H1 (cell line): Measurements from ENCODE around the gene COQ8A. TPM values are rescaled to one million over a fixed set of nuclear protein-coding genes. Genes with fewer than 3 reads are reported as not detected.

Experiments used
- CTCF ChIA-PET: fragments of 300-600 bp; sonication (Branson Sonifier 250); formaldehyde crosslinking; loops from one replicate; lab custom pipeline; 2021; ENCODE audit not compliant: partially characterized antibody; lab: Charles Lee
- POLR2A ChIA-PET: fragments of 300-600 bp; sonication (Branson Sonifier 250); formaldehyde crosslinking; loops from one replicate; lab custom pipeline; 2021; ENCODE audit warnings: inconsistent platforms; ENCODE audit not compliant: partially characterized antibody; lab: Charles Lee
- DNase-seq, 2 experiments: peaks; one replicate each; pipeline versions ENCODE4 v3.0.0 to v3.0.0-alpha.2; 2010 to 2022; ENCODE audit warnings: low spot score in 2 of 2, low read depth in 1 of 2, mixed read lengths in 1 of 2
- FAIRE-seq: peaks from 2 replicates; lab custom pipeline; 2011; peaks lifted over from hg19 to GRCh38; lab: Jason Lieb, UNC
- H2AFZ ChIP-seq: 2 replicates; pipeline ENCODE4 v1.8.1; 2012; ENCODE audit warnings: low read length, inconsistent platforms
- H2AK5ac ChIP-seq: 2 replicates; pipeline ENCODE4 v1.6.1; 2013; ENCODE audit warnings: low read depth, low read length
- H2BK120ac ChIP-seq: replicated peaks from 2 replicates; pipeline ENCODE3; 2013; ENCODE audit warnings: low read depth, low read length, inconsistent platforms
- H2BK12ac ChIP-seq: 2 replicates; pipeline ENCODE4 v1.6.1; 2013; ENCODE audit warnings: low read depth, low read length
- H2BK15ac ChIP-seq: 2 replicates; pipeline ENCODE4 v1.6.1; 2013; ENCODE audit warnings: low read length
- H2BK20ac ChIP-seq: 2 replicates; pipeline ENCODE4 v1.6.1; 2013; ENCODE audit warnings: low read length
- H2BK5ac ChIP-seq: 2 replicates; pipeline ENCODE4 v1.6.1; 2013; ENCODE audit warnings: low read depth, low read length
- H3K14ac ChIP-seq: 2 replicates; pipeline ENCODE4 v1.6.1; 2013; ENCODE audit warnings: inconsistent platforms; ENCODE audit not compliant: insufficient read length
- H3K18ac ChIP-seq: 2 replicates; pipeline ENCODE4 v1.6.1; 2013; ENCODE audit warnings: low read length; ENCODE audit errors: extremely low read depth
- H3K23ac ChIP-seq: 2 replicates; pipeline ENCODE4 v1.6.1; 2013; ENCODE audit warnings: inconsistent platforms; ENCODE audit not compliant: insufficient read length
- H3K23me2 ChIP-seq: 2 replicates; pipeline ENCODE4 v1.6.1; 2013; ENCODE audit warnings: low read depth, low read length
- H3K27ac ChIP-seq: 2 replicates; pipeline ENCODE4 v1.6.1; 2011; ENCODE audit warnings: low read depth, low read length, inconsistent platforms
- H3K27me3 ChIP-seq, 4 experiments: replicated peaks in 1 of 4; 1 replicate in 1 of 4; 2 replicates in 3 of 4; pipeline versions ENCODE4 v1.6.1 to v1.8.1; 2011 to 2013; ENCODE audit warnings: low read length in 3 of 4, mild to moderate bottlenecking in 3 of 4, inconsistent platforms in 2 of 4, mixed read lengths in 2 of 4, moderate library complexity in 1 of 4; ENCODE audit not compliant: control insufficient read depth in 3 of 4, insufficient read depth in 3 of 4; ENCODE audit errors: extremely low read depth in 1 of 4
- H3K36me3 ChIP-seq, 4 experiments: 2 replicates each; pipeline versions ENCODE4 v1.6.1 to v1.8.1; 2011 to 2013; ENCODE audit warnings: mild to moderate bottlenecking in 4 of 4, low read length in 3 of 4, moderate library complexity in 2 of 4, control low read depth in 1 of 4, inconsistent platforms in 1 of 4; ENCODE audit not compliant: insufficient read depth in 4 of 4, control insufficient read depth in 2 of 4
- H3K4ac ChIP-seq: replicated peaks from 2 replicates; pipeline ENCODE3; 2013; ENCODE audit warnings: low read length, low read depth, mixed read lengths, inconsistent platforms; ENCODE audit not compliant: insufficient read length
- H3K4me1 ChIP-seq, 4 experiments: replicated peaks in 1 of 4; 1 replicate in 1 of 4; 2 replicates in 3 of 4; pipeline versions ENCODE4 v1.6.1 to v1.8.1; 2011 to 2013; ENCODE audit warnings: low read length in 3 of 4, inconsistent platforms in 2 of 4, mixed read lengths in 1 of 4; ENCODE audit not compliant: insufficient read depth in 4 of 4, control insufficient read depth in 3 of 4
- H3K4me2 ChIP-seq, 2 experiments: 2 replicates each; pipeline versions ENCODE4 v1.6.1 to v1.8.1; 2011 to 2013; ENCODE audit warnings: low read depth in 2 of 2, low read length in 2 of 2, control low read depth in 1 of 2, inconsistent platforms in 1 of 2, mild to moderate bottlenecking in 1 of 2; ENCODE audit not compliant: insufficient read depth in 1 of 2
- H3K4me3 ChIP-seq, 4 experiments: fragments of 200-600, 300-600 bp in 1 of 4; sonication (generic), shearing (Covaris generic), sonication (Bioruptor Twin) in 1 of 4; 2 replicates each; pipeline versions ENCODE4 v1.5.1 to v1.8.1; 2011 to 2016; ENCODE audit warnings: low read length in 4 of 4, low read depth in 3 of 4, control low read depth in 2 of 4, inconsistent platforms in 2 of 4, mild to moderate bottlenecking in 2 of 4, mixed read lengths in 1 of 4, moderate library complexity in 1 of 4; ENCODE audit not compliant: insufficient read depth in 2 of 4; ENCODE audit errors: extremely low read depth in 1 of 4
- H3K56ac ChIP-seq: replicated peaks from 2 replicates; pipeline ENCODE3; 2013; ENCODE audit warnings: low read depth, mild to moderate bottlenecking, mixed read lengths, low read length, inconsistent platforms; ENCODE audit not compliant: insufficient read length
- H3K79me1 ChIP-seq: 2 replicates; pipeline ENCODE4 v1.6.1; 2013; ENCODE audit warnings: low read depth, low read length, control low read depth
- H3K79me2 ChIP-seq, 2 experiments: 2 replicates each; pipeline versions ENCODE4 v1.6.1 to v1.8.1; 2012 to 2013; ENCODE audit warnings: low read length in 2 of 2, mild to moderate bottlenecking in 2 of 2, inconsistent platforms in 1 of 2; ENCODE audit not compliant: insufficient read depth in 2 of 2, control insufficient read depth in 1 of 2
- H3K9ac ChIP-seq, 4 experiments: replicated peaks in 1 of 4; 1 replicate in 1 of 4; 2 replicates in 3 of 4; pipeline versions ENCODE4 v1.6.1 to v1.8.1; 2011 to 2013; ENCODE audit warnings: low read depth in 3 of 4, low read length in 3 of 4, control low read depth in 2 of 4, mild to moderate bottlenecking in 2 of 4, moderate library complexity in 2 of 4, inconsistent platforms in 1 of 4; ENCODE audit errors: extremely low read depth in 1 of 4
- H3K9me3 ChIP-seq, 2 experiments: 2 replicates each; pipeline versions ENCODE4 v1.6.1 to v1.8.1; 2012 to 2013; ENCODE audit warnings: mild to moderate bottlenecking in 2 of 2, moderate library complexity in 2 of 2, control low read depth in 1 of 2, inconsistent platforms in 1 of 2, low read depth in 1 of 2, low read length in 1 of 2, mixed read lengths in 1 of 2; ENCODE audit not compliant: insufficient read depth in 2 of 2
- H4K20me1 ChIP-seq, 2 experiments: replicated peaks in 1 of 2; 2 replicates each; pipeline versions ENCODE3 to v1.8.1; 2011 to 2013; ENCODE audit warnings: inconsistent platforms in 2 of 2, low read length in 2 of 2, mild to moderate bottlenecking in 1 of 2; ENCODE audit not compliant: insufficient read depth in 2 of 2, control insufficient read depth in 1 of 2
- H4K5ac ChIP-seq: 2 replicates; pipeline ENCODE4 v1.6.1; 2013; ENCODE audit warnings: low read length, low read depth, mixed read lengths, inconsistent platforms; ENCODE audit not compliant: insufficient read length
- H4K8ac ChIP-seq: 2 replicates; pipeline ENCODE4 v1.8.0; 2013; ENCODE audit warnings: mild to moderate bottlenecking, moderate library complexity, low read length, inconsistent platforms; ENCODE audit not compliant: insufficient read depth; ENCODE audit errors: extremely low read depth
- H4K91ac ChIP-seq: replicated peaks from 2 replicates; pipeline ENCODE3; 2013; ENCODE audit warnings: low read length, mixed read lengths, inconsistent platforms; ENCODE audit not compliant: insufficient read length
- ASH2L ChIP-seq: fragments of 200-600, 300-600 bp; sonication (generic); IDR thresholded peaks from one replicate; pipeline ENCODE4 v1.7.1; 2017; ENCODE audit warnings: low read length
- CREB1 ChIP-seq: IDR thresholded peaks from 2 replicates; pipeline ENCODE4 v1.6.1; 2012; ENCODE audit warnings: inconsistent platforms
- EZH2 ChIP-seq: fragments of 200-600 bp; sonication (generic); IDR thresholded peaks from 2 replicates; pipeline ENCODE4 v1.7.1; 2012; ENCODE audit warnings: low read depth, mild to moderate bottlenecking, moderate library complexity, low read length, inconsistent platforms; ENCODE audit not compliant: severe bottlenecking
- PHF8 ChIP-seq: fragments of 200-600 bp; sonication (generic); conservative IDR thresholded peaks from 2 replicates; pipeline ENCODE4 v1.7.1; 2012; ENCODE audit warnings: low read depth, mild to moderate bottlenecking, inconsistent platforms, low read length, moderate library complexity
- RNF2 ChIP-seq: fragments of 200-900, 300-1000 bp; sonication (generic); IDR thresholded peaks from 2 replicates; pipeline ENCODE4 v1.7.1; 2016; ENCODE audit warnings: borderline replicate concordance, low read depth, mild to moderate bottlenecking, antibody characterized with exemption, low read length; ENCODE audit not compliant: poor library complexity, severe bottlenecking; ENCODE audit errors: missing control alignments
- SAP30 ChIP-seq: fragments of 300-600 bp; sonication (generic); IDR thresholded peaks from 2 replicates; pipeline ENCODE4 v1.7.1; 2012; ENCODE audit warnings: low read length, moderate library complexity, mild to moderate bottlenecking, inconsistent platforms; ENCODE audit not compliant: insufficient read depth, insufficient replicate concordance
- SIN3A ChIP-seq, 2 experiments: IDR thresholded peaks in 1 of 2; conservative IDR thresholded peaks in 1 of 2; 2 replicates each; pipeline ENCODE4 v1.6.1; 2011 to 2012; ENCODE audit warnings: low read length in 2 of 2, improper control_type of control experiment in 1 of 2, low read depth in 1 of 2, mild to moderate bottlenecking in 1 of 2
- SIRT6 ChIP-seq: IDR thresholded peaks from one replicate; pipeline ENCODE4 v1.7.1; 2012; ENCODE audit warnings: low read length, inconsistent platforms
- SIX5 ChIP-seq: IDR thresholded peaks from 2 replicates; pipeline ENCODE4 v1.6.1; 2011; ENCODE audit warnings: mild to moderate bottlenecking, low read depth, low read length
- SP2 ChIP-seq: IDR thresholded peaks from 2 replicates; pipeline ENCODE4 v1.6.1; 2012; ENCODE audit warnings: mild to moderate bottlenecking, low read length, inconsistent platforms
- SP4 ChIP-seq: IDR thresholded peaks from 2 replicates; pipeline ENCODE4 v1.6.1; 2012; ENCODE audit warnings: low read length, inconsistent platforms
- TEAD4 ChIP-seq: IDR thresholded peaks from 2 replicates; pipeline ENCODE4 v1.6.1; 2012; ENCODE audit warnings: low read depth, low read length, inconsistent platforms, mixed read lengths
- ZNF274 ChIP-seq: IDR thresholded peaks from 2 replicates; pipeline ENCODE4 v1.7.0; 2012; ENCODE audit warnings: low read length, borderline replicate concordance; ENCODE audit errors: extremely low read depth
- WGBS, 2 experiments: shearing (Covaris generic) in 1 of 2; methylation state at CpG; one replicate each; pipeline versions ENCODE4 v1.1.6 to v1.1.7; 2013 to 2015; ENCODE audit warnings: low lambda C conversion rate in 2 of 2, mixed read lengths in 2 of 2, inconsistent platforms in 1 of 2, low coverage in 1 of 2, missing lambda C conversion rate in 1 of 2; ENCODE audit not compliant: insufficient replicate concordance in 2 of 2, insufficient coverage in 1 of 2, insufficient read length in 1 of 2; ENCODE audit errors: extremely low coverage in 1 of 2, missing lambda C conversion rate in 1 of 2; 5-methylcytosine and 5-hydroxymethylcytosine counted together
- polyA plus RNA-seq, 7 experiments: library from polyadenylated mRNA; depleted of rRNA in 3 of 7; stranded (reverse) in 5 of 7; unstranded in 2 of 7; fragments of >200 nt in 5 of 7; fragments of 200-250 nt in 2 of 7; gene quantifications; 1 replicate in 5 of 7; 2 replicates in 1 of 7; 4 replicates in 1 of 7; pipeline versions ENCODE4 v1.2.1 to v1.2.3, GENCODE V29; 2011 to 2013; ENCODE audit warnings: missing spikeins in 2 of 7, mixed read lengths in 2 of 7
- total RNA-seq: library from RNA; stranded (reverse); fragmentation: NEBNext Ultra II Directional; extraction: Animal tissue kit (Norgen Biotek cat#: 25700); gene quantifications from 2 replicates; pipeline ENCODE4 v1.2.1, GENCODE V29; 2021

The COQ8A gene
- total and polyA plus RNA-seq, 2 of the 8 experiments (the other 6 are each of a cell fraction or from before 2014, with no cell fraction given), result 28.5 to 38.9 TPM

GRCh38 chr1:227003165-227003564 lies 63.1 kb downstream of the COQ8A start:
- Histone ChIP-seq H3K18ac (no peak overlapping the region), H4K91ac (no peak overlapping the region), H3K56ac (no peak overlapping the region), H3K14ac (no peak overlapping the region), H3K9ac (no peak overlapping the region), H2BK20ac (no peak overlapping the region), H3K79me2 (no peaks in the 10 kb centered on the region), H2AFZ (no peak overlapping the region), H2BK5ac (no peak overlapping the region), H3K23ac (no peak overlapping the region), H3K27ac (no peak overlapping the region), H3K4ac (no peak overlapping the region), H2AK5ac (no peak overlapping the region), H3K27me3 (no peaks in the 10 kb centered on the region), H3K36me3 (no peaks in the 10 kb centered on the region), H4K20me1 (peaks cover 0 to 3% of the 10 kb centered on the region in 2 experiments), H3K23me2 (no peaks in the 10 kb centered on the region), H2BK15ac (no peak overlapping the region), H4K5ac (no peak overlapping the region), H2BK12ac (no peak overlapping the region), H3K79me1 (no peaks in the 10 kb centered on the region), H3K4me3 (no peak overlapping the region), H3K4me2 (no peak overlapping the region), H2BK120ac (no peak overlapping the region), H4K8ac (no peak overlapping the region), H3K9me3 (no peaks in the 10 kb centered on the region), H3K4me1 (no peaks in the 10 kb centered on the region)
- 97% methylated on average over 8 of the region's 8 CpGs; no CpG with 5 or more reads in 1 of the 2 experiments for WGBS, 2 experiments
- FAIRE-seq, result no peak
- CTCF ChIA-PET, result interaction anchor here (1.9 kb wide), 1 partner anchor 9 kb away, joined by 7 read pairs; no protein-coding TSS in a partner anchor
- POLR2A ChIA-PET, result no interaction called here
- DNase-seq, result no peak
- TF ChIP-seq EZH2 (no peak), TEAD4 (no peak), SP2 (no peak), RNF2 (no peak), ZNF274 (no peak), SIRT6 (no peak), CREB1 (no peak), SIN3A (conservative IDR thresholded peaks at IDR 0.05 in 1 of 2, IDR thresholded peaks at IDR 0.05 in 1 of 2; ENCODE audit: low read depth in 1 of 2, low read length in 2 of 2) (no peak), SIX5 (no peak), ASH2L (no peak), SAP30 (no peak), PHF8 (no peak), SP4 (no peak)
